NCI-H2029 treated with DMSO at 0.1 percent for 48 hours (cell line): ENCODE data around the gene TBC1D9.
A peak's percentile ranks its signal among the peaks of the same experiment; 100 is the strongest.
"Not testable (repeated sequence)": the region's sequence is repeated elsewhere in the genome, so short reads cannot be mapped to it uniquely, and the experiment has no call there.

ENCODE experiments used
- DNase-seq: peaks from one replicate; lab custom pipeline; 2025; lab: John Stamatoyannopoulos, UW

TBC1D9 gene

GRCh38 chr4:140756319-140757231 lies at the start of gene TBC1D9:
Gene TBC1D9, minus strand, starts transcription at chr4:140756385. Its CDS starts 340 bp downstream, at chr4:140756045.
- peak; percentile 70 for DNase-seq

- no peak for DNase-seq
Observed at GRCh38 chr4:140805293-140805692, 49.1 kb upstream of the TBC1D9 start.

GRCh38 chr4:140802591-140802990 lies 46.4 kb upstream of the TBC1D9 start:
- no peak for DNase-seq

- DNase-seq = no peak
Observed at GRCh38 chr4:140800666-140801065, 44.5 kb upstream of the TBC1D9 start.

- no peak for DNase-seq
Observed at GRCh38 chr4:140799686-140800225, 43.6 kb upstream of the TBC1D9 start.

GRCh38 chr4:140793291-140793690 lies 37.1 kb upstream of the TBC1D9 start:
- no peak for DNase-seq

- DNase-seq = no peak
Observed at GRCh38 chr4:140790765-140791164, 34.6 kb upstream of the TBC1D9 start.

- DNase-seq = no peak
Observed at GRCh38 chr4:140790171-140790570, 34.0 kb upstream of the TBC1D9 start.

GRCh38 chr4:140789759-140790158 lies 33.6 kb upstream of the TBC1D9 start:
- no peak for DNase-seq

GRCh38 chr4:140782787-140783186 lies 26.6 kb upstream of the TBC1D9 start:
- not testable (repeated sequence) for DNase-seq

GRCh38 chr4:140781596-140781995 lies 25.4 kb upstream of the TBC1D9 start:
- DNase-seq = no peak

- no peak for DNase-seq
Observed at GRCh38 chr4:140777894-140778293, 21.7 kb upstream of the TBC1D9 start.

- no peak for DNase-seq
Observed at GRCh38 chr4:140777386-140777785, 21.2 kb upstream of the TBC1D9 start.

GRCh38 chr4:140776556-140776955 lies 20.4 kb upstream of the TBC1D9 start:
- no peak for DNase-seq

GRCh38 chr4:140774956-140775355 lies 18.8 kb upstream of the TBC1D9 start:
- DNase-seq = no peak

- no peak for DNase-seq
Observed at GRCh38 chr4:140774510-140774909, 18.3 kb upstream of the TBC1D9 start.

- DNase-seq = no peak
Observed at GRCh38 chr4:140769209-140769608, 13.0 kb upstream of the TBC1D9 start.

- DNase-seq = no peak
Observed at GRCh38 chr4:140764785-140765392, 8.7 kb upstream of the TBC1D9 start.

GRCh38 chr4:140762202-140762601 lies 6.0 kb upstream of the TBC1D9 start:
- no peak for DNase-seq

GRCh38 chr4:140757232-140757630 lies 1.0 kb upstream of the TBC1D9 start:
- DNase-seq = no peak

GRCh38 chr4:140755774-140756318 lies 339 bp downstream of the TBC1D9 start:
- DNase-seq = no peak

- no peak for DNase-seq
Observed at GRCh38 chr4:140754918-140755773, 1.0 kb downstream of the TBC1D9 start.
